ENCODE measurements around the gene TMPRSS15. TPM values are rescaled to one million over a fixed set of nuclear protein-coding genes. Genes with fewer than 3 reads are reported as not detected.

The TMPRSS15 gene
- total RNA-seq, 4 donors from 2014 or later: not detected

GRCh38 chr21:18253799-18254198 is 149.8 kb downstream of the TMPRSS15 start:
- DNase-seq: no peak
- no peak overlapping the region for H3K27ac ChIP-seq
- TF ChIP-seq POLR2A (IDR thresholded peaks at IDR 0.05): no peak
- TF ChIP-seq CTCF (IDR thresholded peaks at IDR 0.05 in 4 of 5, conservative IDR thresholded peaks at IDR 0.05 in 1 of 5): no peak
- H3K27me3 ChIP-seq: no peaks in the 10 kb centered on the region
- H3K4me3 ChIP-seq: no peak overlapping the region
- ATAC-seq: no peak
- in situ Hi-C loops (cut with MboI; ENCODE audit: low sequenced_read_pairs in 4 of 4): no loop called here
- no peaks in the 10 kb centered on the region for H3K36me3 ChIP-seq
- intact Hi-C loops (cut with DNase I; ENCODE audit: low total_unique reads): no loop called here
- H3K9me3 ChIP-seq: no peaks in the 10 kb centered on the region
- H3K4me1 ChIP-seq: no peaks in the 10 kb centered on the region

GRCh38 chr21:18253221-18253620 is 150.4 kb downstream of the TMPRSS15 start:
- Histone ChIP-seq H3K4me3 (no peak overlapping the region), H3K36me3 (no peaks in the 10 kb centered on the region), H3K27ac (no peak overlapping the region), H3K4me1 (no peaks in the 10 kb centered on the region), H3K9me3 (no peaks in the 10 kb centered on the region), H3K27me3 (no peaks in the 10 kb centered on the region)
- TF ChIP-seq POLR2A (IDR thresholded peaks at IDR 0.05) (no peak), CTCF (IDR thresholded peaks at IDR 0.05 in 4 of 5, conservative IDR thresholded peaks at IDR 0.05 in 1 of 5) (no peak)
- in situ Hi-C loops (cut with MboI; ENCODE audit: low sequenced_read_pairs in 4 of 4): no loop called here
- intact Hi-C loops (cut with DNase I; ENCODE audit: low total_unique reads): no loop called here
- DNase-seq (no peak), ATAC-seq (no peak)

- ATAC-seq (no peak), DNase-seq (no peak)
- no peak overlapping the region for H3K27ac ChIP-seq
- no peaks in the 10 kb centered on the region for H3K27me3 ChIP-seq
- in situ Hi-C loops (cut with MboI; ENCODE audit: low sequenced_read_pairs in 4 of 4): no loop called here
- no peaks in the 10 kb centered on the region for H3K9me3 ChIP-seq
- H3K36me3 ChIP-seq: no peaks in the 10 kb centered on the region
- H3K4me1 ChIP-seq: no peaks in the 10 kb centered on the region
- intact Hi-C loops (cut with DNase I; ENCODE audit: low total_unique reads): no loop called here
- peak overlapping the region in 1 of 4 donors; percentile 3 for H3K4me3 ChIP-seq
- TF ChIP-seq CTCF (IDR thresholded peaks at IDR 0.05 in 4 of 5, conservative IDR thresholded peaks at IDR 0.05 in 1 of 5) (no peak), POLR2A (IDR thresholded peaks at IDR 0.05) (no peak)
Observed at GRCh38 chr21:18252680-18253079, 150.9 kb downstream of the TMPRSS15 start.

GRCh38 chr21:18252256-18252655 is 151.3 kb downstream of the TMPRSS15 start:
- Histone ChIP-seq H3K4me3 (peak overlapping the region in 1 of 4 donors; percentile 3), H3K9me3 (no peaks in the 10 kb centered on the region), H3K4me1 (no peaks in the 10 kb centered on the region), H3K27me3 (no peaks in the 10 kb centered on the region), H3K36me3 (no peaks in the 10 kb centered on the region), H3K27ac (no peak overlapping the region)
- DNase-seq: no peak
- intact Hi-C loops (cut with DNase I; ENCODE audit: low total_unique reads) (no loop called here), in situ Hi-C loops (cut with MboI; ENCODE audit: low sequenced_read_pairs in 4 of 4) (no loop called here)
- TF ChIP-seq CTCF (IDR thresholded peaks at IDR 0.05 in 4 of 5, conservative IDR thresholded peaks at IDR 0.05 in 1 of 5) (no peak), POLR2A (IDR thresholded peaks at IDR 0.05) (no peak)
- ATAC-seq: no peak

GRCh38 chr21:18251065-18251464 is 152.5 kb downstream of the TMPRSS15 start:
- no peak for ATAC-seq
- Histone ChIP-seq H3K9me3 (no peaks in the 10 kb centered on the region), H3K36me3 (no peaks in the 10 kb centered on the region), H3K4me1 (no peaks in the 10 kb centered on the region), H3K27me3 (no peaks in the 10 kb centered on the region), H3K27ac (no peak overlapping the region), H3K4me3 (no peak overlapping the region)
- no peak for DNase-seq
- in situ Hi-C loops (cut with MboI; ENCODE audit: low sequenced_read_pairs in 4 of 4): no loop called here
- intact Hi-C loops (cut with DNase I; ENCODE audit: low total_unique reads): no loop called here
- TF ChIP-seq POLR2A (IDR thresholded peaks at IDR 0.05): no peak
- TF ChIP-seq CTCF (IDR thresholded peaks at IDR 0.05 in 4 of 5, conservative IDR thresholded peaks at IDR 0.05 in 1 of 5): no peak

Data from gastrocnemius medialis (tissue), 4 donors.